Measurements from ENCODE around the gene FILIP1L. TPM values are rescaled to one million over a fixed set of nuclear protein-coding genes. Genes with fewer than 3 reads are reported as not detected.

FILIP1L gene
- total and polyA plus RNA-seq, 2 of the 8 experiments (the other 6 are each of a cell fraction or from before 2014, with no cell fraction given), result 0.06 to 0.09 TPM

DNA sequence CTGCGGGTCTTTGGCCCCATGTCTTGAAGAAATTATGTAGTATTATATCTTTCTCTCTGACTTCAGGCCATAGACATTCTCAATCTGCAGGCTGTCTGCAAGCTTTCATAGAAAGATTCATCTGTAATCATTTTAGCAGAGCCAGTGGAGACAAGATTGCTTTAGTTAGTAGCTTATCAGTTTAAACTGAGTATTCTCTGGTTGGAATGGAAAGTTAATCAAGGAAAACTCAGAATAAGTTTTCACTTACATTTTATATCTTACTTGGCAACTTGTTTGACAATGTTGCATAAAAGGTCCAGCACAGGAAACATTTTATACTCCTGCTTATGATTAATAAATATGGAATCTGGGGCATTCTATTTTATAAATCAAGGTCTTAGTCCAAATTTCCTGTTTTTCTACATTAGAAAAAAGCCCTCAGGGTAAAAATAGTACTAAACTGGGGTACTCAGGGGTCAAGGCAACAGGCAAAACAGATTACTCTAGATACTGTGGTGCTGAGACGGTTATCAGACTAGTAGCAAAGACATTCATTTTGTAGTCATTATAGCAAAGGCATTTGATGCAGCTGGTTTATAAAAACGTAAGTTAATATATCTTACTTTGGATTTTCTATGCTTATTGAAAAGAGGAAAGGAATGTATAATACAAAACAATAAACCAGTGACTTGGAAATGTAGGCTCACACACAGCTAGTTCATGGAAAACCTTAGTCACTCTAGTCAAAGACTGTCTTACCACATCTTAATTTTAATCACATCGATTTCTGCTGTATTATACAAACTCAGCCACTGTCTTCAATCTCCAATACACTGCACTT is 45.2 kb upstream of the FILIP1L start (continued):
- TF ChIP-seq, protein P1, sequence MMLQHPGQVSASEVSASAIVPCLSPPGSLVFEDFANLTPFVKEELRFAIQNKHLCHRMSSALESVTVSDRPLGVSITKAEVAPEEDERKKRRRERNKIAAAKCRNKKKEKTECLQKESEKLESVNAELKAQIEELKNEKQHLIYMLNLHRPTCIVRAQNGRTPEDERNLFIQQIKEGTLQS (IDR thresholded peaks at IDR 0.05; ENCODE audit: insufficient read depth, low read depth, low read length), result no peak
- no peak for TF ChIP-seq CHD2 (IDR thresholded peaks at IDR 0.05; ENCODE audit: low read length)
- no peak for TF ChIP-seq SUZ12 (IDR thresholded peaks at IDR 0.05; ENCODE audit: low read length)
- TF ChIP-seq RNF2 (IDR thresholded peaks at IDR 0.05; ENCODE audit: borderline replicate concordance, low read depth, low read length, missing control alignments, poor library complexity, severe bottlenecking), result no peak
- TF ChIP-seq GABPA (IDR thresholded peaks at IDR 0.05; ENCODE audit: borderline replicate concordance, insufficient read depth, low read length), result no peak
- TF ChIP-seq, protein P2, sequence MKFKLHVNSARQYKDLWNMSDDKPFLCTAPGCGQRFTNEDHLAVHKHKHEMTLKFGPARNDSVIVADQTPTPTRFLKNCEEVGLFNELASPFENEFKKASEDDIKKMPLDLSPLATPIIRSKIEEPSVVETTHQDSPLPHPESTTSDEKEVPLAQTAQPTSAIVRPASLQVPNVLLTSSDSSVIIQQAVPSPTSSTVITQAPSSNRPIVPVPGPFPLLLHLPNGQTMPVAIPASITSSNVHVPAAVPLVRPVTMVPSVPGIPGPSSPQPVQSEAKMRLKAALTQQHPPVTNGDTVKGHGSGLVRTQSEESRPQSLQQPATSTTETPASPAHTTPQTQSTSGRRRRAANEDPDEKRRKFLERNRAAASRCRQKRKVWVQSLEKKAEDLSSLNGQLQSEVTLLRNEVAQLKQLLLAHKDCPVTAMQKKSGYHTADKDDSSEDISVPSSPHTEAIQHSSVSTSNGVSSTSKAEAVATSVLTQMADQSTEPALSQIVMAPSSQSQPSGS (IDR thresholded peaks at IDR 0.05; ENCODE audit: low read length), result no peak
- TF ChIP-seq SP2 (IDR thresholded peaks at IDR 0.05; ENCODE audit: low read length), result no peak
- no peak for TF ChIP-seq POU5F1 (IDR thresholded peaks at IDR 0.05; ENCODE audit: low read depth, low read length)

Data from H1 (cell line).